HL-60/S4 treated with retinoic acid at 250 ng/mL for 4 days and 3 days (cell line): Measurements from ENCODE around the gene UGT1A3.

Experiments used
- in situ Hi-C: fragments of 300-500 bp; cut with MboI; formaldehyde crosslinking; loops from 2 replicates; pipeline ENCODE4 v1.7.0; 2022; ENCODE audit warnings: low sequenced_read_pairs

Gene UGT1A3

GRCh38 chr2:233756429-233757081 lies 27.7 kb downstream of the UGT1A3 start:
- in situ Hi-C loops: no loop called here

- in situ Hi-C loops: no loop called here
Observed at GRCh38 chr2:233758141-233758540, 29.3 kb downstream of the UGT1A3 start.

DNA sequence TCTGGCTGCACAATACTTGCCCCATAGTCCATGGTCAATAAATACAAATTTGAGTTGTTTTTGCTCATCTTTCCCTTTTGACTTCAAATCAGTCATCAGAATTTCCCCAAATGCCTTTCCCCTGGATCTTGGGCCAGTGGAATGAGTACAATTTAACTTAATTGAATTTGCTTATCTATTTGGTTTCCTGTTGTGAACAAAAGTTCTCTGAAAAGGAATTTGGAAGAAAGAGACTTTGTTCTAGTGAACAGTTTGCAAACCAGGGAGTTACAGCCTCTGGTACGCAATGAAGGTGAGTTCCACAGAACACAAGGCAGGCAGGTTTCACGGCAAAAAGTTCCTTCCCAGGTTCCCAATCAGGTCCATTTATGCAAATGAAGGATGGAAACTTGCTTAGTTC lies 30.0 kb downstream of the UGT1A3 start:
- in situ Hi-C loops: no loop called here

- in situ Hi-C loops: no loop called here
Observed at GRCh38 chr2:233760043-233760442, 31.2 kb downstream of the UGT1A3 start, which contains the start of gene UGT1A1. UGT1A1 (plus strand) TSS chr2:233760270; CDS start chr2:233760288, 18 bp downstream.

- in situ Hi-C loops: no loop called here
Observed at GRCh38 chr2:233761040-233761769, 32.4 kb downstream of the UGT1A3 start.

DNA sequence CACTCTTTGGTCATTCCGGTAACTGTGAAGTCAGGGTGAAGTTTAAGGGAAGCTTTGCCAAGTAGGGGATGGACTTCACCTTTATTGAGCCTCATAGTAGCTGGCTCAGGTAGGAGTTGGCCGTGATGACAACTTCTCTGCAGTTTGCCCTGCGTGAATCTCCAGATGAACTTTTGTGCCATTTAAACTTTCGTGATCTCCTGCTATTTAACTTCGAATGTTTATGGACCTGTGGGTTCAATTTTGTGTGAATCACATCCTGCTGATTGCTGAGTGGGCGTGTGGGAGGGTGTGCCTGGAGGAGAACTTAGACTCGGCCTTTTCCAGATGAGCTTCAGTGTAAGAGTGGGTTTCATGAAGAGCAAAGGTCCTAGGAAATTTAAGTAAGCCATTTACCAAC lies 35.4 kb downstream of the UGT1A3 start:
- in situ Hi-C loops: no loop called here

- in situ Hi-C loops: no loop called here
Observed at GRCh38 chr2:233764761-233765160, 35.9 kb downstream of the UGT1A3 start.

- in situ Hi-C loops: no loop called here
Observed at GRCh38 chr2:233766416-233766815, 37.6 kb downstream of the UGT1A3 start.

DNA sequence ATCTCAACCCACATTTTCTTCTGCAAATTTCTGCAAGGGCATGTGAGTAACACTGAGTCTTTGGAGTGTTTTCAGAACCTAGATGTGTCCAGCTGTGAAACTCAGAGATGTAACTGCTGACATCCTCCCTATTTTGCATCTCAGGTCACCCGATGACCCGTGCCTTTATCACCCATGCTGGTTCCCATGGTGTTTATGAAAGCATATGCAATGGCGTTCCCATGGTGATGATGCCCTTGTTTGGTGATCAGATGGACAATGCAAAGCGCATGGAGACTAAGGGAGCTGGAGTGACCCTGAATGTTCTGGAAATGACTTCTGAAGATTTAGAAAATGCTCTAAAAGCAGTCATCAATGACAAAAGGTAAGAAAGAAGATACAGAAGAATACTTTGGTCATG lies 39.2 kb downstream of the UGT1A3 start:
- in situ Hi-C loops: no loop called here

DNA sequence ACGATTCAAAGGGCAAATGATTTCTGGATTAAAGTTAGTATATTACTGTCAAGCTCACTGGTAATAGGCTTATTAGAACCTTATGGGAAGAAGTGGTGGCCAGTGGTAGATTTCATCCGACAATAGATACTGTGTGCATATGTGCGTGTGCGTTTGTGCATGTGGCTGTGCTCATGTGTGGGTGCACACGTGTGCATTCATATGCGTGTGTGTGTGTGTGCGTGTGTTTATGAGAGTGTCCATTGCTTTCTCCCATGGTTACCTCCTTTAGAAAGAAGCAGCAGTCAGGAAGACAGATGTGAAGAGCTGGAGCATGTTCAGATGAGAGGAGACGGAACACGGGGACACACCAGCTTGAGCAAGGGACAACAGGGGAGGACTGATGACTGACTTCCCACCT lies 40.4 kb downstream of the UGT1A3 start:
- in situ Hi-C loops: no loop called here

DNA sequence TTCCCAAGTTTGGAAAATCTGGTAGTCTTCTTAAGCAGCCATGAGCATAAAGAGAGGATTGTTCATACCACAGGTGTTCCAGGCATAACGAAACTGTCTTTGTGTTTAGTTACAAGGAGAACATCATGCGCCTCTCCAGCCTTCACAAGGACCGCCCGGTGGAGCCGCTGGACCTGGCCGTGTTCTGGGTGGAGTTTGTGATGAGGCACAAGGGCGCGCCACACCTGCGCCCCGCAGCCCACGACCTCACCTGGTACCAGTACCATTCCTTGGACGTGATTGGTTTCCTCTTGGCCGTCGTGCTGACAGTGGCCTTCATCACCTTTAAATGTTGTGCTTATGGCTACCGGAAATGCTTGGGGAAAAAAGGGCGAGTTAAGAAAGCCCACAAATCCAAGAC lies 43.3 kb downstream of the UGT1A3 start:
- in situ Hi-C loops: no loop called here

- in situ Hi-C loops: no loop called here
Observed at GRCh38 chr2:233772583-233772982, 43.7 kb downstream of the UGT1A3 start.

GRCh38 chr2:233773854-233774253 lies 45.0 kb downstream of the UGT1A3 start:
- in situ Hi-C loops: no loop called here

GRCh38 chr2:233775414-233775813 lies 46.6 kb downstream of the UGT1A3 start:
- in situ Hi-C loops: no loop called here

DNA sequence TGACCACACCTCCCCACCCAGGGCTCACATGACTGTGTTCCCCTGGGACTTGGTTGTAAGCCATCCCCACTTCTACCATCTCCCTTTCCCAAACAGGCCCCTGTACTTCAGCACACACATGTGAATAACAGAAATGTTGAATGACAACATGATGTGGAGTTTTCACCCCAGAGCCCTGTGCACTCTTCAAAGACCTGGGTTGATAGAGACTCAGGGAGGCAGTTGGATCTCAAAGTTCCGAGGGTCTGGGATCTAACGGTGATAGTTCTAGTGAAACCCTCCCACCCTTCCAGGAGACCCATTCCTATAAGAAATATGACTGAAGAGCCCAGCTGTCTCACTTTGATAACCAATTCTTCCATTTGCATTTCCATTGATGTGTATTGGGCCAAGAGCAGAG lies 49.2 kb downstream of the UGT1A3 start, which contains the start of gene MROH2A:
MROH2A (plus strand) TSS at position 301 of the 400 bp plus-strand sequence. CDS start 1,029 bp downstream, outside the sequence.
- in situ Hi-C loops: no loop called here

DNA sequence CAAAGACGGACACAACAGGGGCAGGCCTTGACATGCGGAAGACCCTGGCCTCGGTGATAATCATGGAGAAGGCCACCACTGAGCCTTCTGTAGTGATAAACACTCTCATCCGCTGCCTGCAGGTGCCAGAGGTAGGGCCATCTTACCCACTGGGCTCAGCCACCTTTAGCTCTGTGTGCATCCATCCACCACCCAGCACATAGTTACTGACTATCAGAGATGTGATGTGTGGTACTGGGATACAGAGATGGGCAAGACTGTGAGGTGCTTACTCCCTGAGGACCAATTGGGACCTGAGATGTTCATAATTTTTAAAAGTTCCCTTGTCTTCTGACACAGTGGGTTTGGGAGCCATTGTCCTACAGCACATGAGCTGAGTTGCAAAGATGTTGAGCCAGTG lies 50.9 kb downstream of the UGT1A3 start:
- in situ Hi-C loops: no loop called here

GRCh38 chr2:233780771-233781170 lies 51.9 kb downstream of the UGT1A3 start:
- in situ Hi-C loops: no loop called here

GRCh38 chr2:233789554-233789953 lies 60.7 kb downstream of the UGT1A3 start:
- in situ Hi-C loops: no loop called here

- in situ Hi-C loops: no loop called here
Observed at GRCh38 chr2:233791151-233791882, 62.5 kb downstream of the UGT1A3 start.

GRCh38 chr2:233791883-233792329 lies 63.1 kb downstream of the UGT1A3 start:
- in situ Hi-C loops: no loop called here

GRCh38 chr2:233792720-233793119 lies 63.9 kb downstream of the UGT1A3 start:
- in situ Hi-C loops: no loop called here
